ENCODE measurements around the gene NPEPPS.

GRCh38 chr17:47605011-47605410 lies 74.1 kb downstream of the NPEPPS start:
- no peak for TF ChIP-seq POLR2A (IDR thresholded peaks at IDR 0.05)
- no peak for TF ChIP-seq CTCF (IDR thresholded peaks at IDR 0.05)
